Activated naive CD8-positive, alpha-beta T cell treated with anti-CD3 and anti-CD28 coated beads, Interleukin-2, amount 50 U/mL, for 24 hours (primary cell): ENCODE data around the gene FAT4.

Experiments
- ATAC-seq: fragments of 150-1000 bp; cut with Tn5 transposase; one replicate; pipeline ENCODE4 v1.10.0; 2021
- DNase-seq: peaks from one replicate; pipeline ENCODE4 v3.0.0; 2021
- H3K27ac Mint-ChIP-seq: one replicate; pipeline ENCODE4 v1.8.0; 2021; ENCODE audit warnings: mild to moderate bottlenecking, mixed read lengths
- H3K27me3 Mint-ChIP-seq: one replicate; pipeline ENCODE4 v1.8.0; 2021; ENCODE audit warnings: mixed read lengths
- H3K36me3 Mint-ChIP-seq: one replicate; pipeline ENCODE4 v1.8.0; 2021; ENCODE audit warnings: low read depth, mixed read lengths
- H3K4me1 Mint-ChIP-seq: one replicate; pipeline ENCODE4 v1.8.0; 2021; ENCODE audit warnings: mixed read lengths
- H3K4me3 Mint-ChIP-seq: one replicate; pipeline ENCODE4 v1.8.0; 2021; ENCODE audit warnings: mild to moderate bottlenecking, moderate library complexity, mixed read lengths
- H3K9me3 Mint-ChIP-seq: one replicate; pipeline ENCODE4 v1.8.0; 2021; ENCODE audit warnings: mixed read lengths

The FAT4 gene

DNA sequence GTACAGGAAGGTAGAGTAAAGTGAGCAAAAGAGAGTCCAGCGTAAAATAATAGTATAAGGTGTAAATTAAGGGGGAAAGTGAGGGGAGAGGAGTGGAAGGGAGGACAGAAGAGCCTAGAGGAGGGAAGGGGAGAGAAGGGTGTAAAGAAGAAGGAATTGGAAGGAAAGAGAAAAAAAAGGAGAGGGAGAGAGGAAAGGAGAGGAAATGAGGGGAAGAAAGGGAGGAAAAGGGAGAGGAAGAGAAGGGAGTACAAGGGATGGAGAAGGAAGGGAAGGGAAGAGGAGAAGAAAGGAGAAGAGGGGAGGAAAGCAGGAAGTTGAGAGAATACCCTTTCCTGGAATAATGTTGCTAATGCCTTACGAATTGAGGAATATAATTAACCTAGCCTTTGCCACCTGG, 3.3 kb upstream of the FAT4 start:
- H3K36me3 Mint-ChIP-seq, result no peaks in the 10 kb centered on the region
- DNase-seq (no peak), ATAC-seq (no peak)
- peaks cover 22% of the 10 kb centered on the region for H3K4me1 Mint-ChIP-seq
- H3K9me3 Mint-ChIP-seq, result no peaks in the 10 kb centered on the region
- no peak overlapping the region for H3K27ac Mint-ChIP-seq
- no peak overlapping the region for H3K4me3 Mint-ChIP-seq
- peaks cover 49% of the 10 kb centered on the region for H3K27me3 Mint-ChIP-seq

DNA sequence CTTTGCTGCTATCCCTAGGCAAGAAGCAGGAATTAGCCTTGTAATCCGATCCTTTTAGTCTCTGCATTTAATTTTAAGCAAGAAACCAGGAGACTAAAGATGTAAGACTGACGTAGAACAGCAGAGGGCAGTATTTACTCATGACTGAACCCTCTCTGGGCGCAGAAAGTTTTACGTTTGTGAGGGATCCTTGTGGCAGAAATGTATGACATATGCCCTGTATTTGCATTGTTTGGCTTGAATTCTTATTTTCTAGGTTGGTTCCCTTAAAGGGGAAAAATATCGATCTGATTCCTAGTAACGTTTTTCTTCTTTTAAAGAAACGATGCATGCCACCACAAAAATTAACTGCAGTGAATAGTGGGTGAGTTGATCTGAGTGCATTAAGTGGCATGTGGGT, 1.3 kb upstream of the FAT4 start:
- peaks cover 67% of the 10 kb centered on the region for H3K27me3 Mint-ChIP-seq
- H3K36me3 Mint-ChIP-seq, result no peaks in the 10 kb centered on the region
- peak; percentile 11 for DNase-seq
- ATAC-seq, result peak; percentile 24
- H3K4me1 Mint-ChIP-seq, result peaks cover 35% of the 10 kb centered on the region
- H3K9me3 Mint-ChIP-seq, result no peaks in the 10 kb centered on the region
- no peak overlapping the region for H3K27ac Mint-ChIP-seq
- H3K4me3 Mint-ChIP-seq, result peak overlapping the region; percentile 29

DNA sequence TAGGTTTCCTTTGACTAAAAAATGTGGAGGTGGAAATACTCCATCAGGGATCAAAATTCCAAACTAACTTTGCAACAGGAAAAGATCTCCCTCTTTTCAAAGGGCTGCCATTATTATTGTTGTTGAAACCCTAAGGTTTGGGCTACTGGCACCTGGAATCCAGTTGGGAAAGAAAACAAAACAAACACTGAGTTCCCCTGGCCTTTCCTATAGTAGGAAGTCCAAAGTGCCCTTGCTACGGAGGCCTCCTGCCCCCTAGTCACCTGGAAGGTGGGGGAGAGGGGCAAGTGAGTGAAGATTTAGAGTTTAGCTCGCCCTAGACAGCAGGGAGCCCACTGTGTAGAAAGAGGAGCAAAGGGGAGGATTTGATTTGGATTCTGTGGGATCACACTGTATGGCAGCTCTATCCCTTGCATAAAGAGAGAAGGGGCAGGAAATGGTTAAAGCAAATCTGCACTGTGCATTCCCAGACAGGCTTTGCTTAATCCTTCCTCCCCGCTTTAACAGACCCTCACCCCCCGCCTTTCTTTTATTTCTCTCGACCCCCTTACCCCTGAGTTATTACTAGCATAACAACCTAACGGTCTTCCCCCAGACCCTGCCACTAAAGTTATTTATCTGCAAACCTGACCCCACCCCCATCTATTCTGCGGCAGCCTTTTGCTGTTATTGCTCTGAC, 627 bp upstream of the FAT4 start:
- no peak for ATAC-seq
- Mint-ChIP-seq H3K4me3 (peak overlapping the region; percentile 80), H3K4me1 (peaks cover 35% of the 10 kb centered on the region), H3K36me3 (no peaks in the 10 kb centered on the region), H3K9me3 (no peaks in the 10 kb centered on the region), H3K27me3 (peaks cover 73% of the 10 kb centered on the region), H3K27ac (no peak overlapping the region)
- DNase-seq, result no peak

DNA sequence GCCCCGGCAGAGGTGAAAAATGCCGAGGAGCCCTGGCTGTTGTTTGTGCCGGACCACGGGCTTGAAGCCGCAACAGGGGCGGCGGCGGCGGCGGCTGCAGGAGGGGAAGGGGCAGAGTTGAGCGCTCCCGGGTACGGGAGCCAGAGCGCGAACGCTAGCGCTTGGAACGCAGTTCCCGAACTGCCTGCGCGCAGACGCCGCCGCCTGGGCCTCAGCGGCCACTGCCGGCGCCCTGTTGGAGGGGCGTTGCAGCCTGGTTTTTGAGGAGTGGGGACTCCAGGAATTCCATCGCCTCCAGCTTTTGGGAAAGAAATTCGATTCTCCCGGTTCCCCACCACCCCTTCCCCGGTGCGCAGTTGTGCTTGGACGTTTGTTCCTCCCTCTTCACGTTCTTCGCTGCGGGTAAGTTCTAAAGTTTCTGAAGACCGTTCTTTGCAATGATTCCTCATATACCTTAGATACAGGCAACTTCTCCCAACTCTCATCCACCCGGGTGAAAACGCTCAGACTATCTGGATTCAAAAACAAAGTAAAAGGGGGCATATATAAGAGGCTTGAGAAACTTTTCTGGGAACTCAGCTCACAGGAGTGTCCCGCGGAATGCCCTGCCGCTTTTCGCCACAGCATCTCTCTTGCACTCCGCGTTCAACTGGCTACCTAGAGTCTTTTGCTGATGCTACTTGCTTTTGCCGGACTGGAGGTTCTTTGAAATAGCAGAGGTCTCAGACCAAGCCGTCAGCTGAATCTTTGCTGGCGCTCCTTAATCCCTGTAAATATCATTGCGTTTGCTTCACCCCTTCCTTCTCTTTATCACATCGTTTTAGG, 1.0 kb downstream of the FAT4 start:
- H3K4me1 Mint-ChIP-seq, result peaks cover 35% of the 10 kb centered on the region
- H3K36me3 Mint-ChIP-seq, result no peaks in the 10 kb centered on the region
- H3K9me3 Mint-ChIP-seq, result no peaks in the 10 kb centered on the region
- H3K27me3 Mint-ChIP-seq, result peaks cover 69% of the 10 kb centered on the region
- ATAC-seq, result no peak
- DNase-seq, result peak; percentile 12
- peak overlapping the region; percentile 80 for H3K4me3 Mint-ChIP-seq
- H3K27ac Mint-ChIP-seq, result no peak overlapping the region

DNA sequence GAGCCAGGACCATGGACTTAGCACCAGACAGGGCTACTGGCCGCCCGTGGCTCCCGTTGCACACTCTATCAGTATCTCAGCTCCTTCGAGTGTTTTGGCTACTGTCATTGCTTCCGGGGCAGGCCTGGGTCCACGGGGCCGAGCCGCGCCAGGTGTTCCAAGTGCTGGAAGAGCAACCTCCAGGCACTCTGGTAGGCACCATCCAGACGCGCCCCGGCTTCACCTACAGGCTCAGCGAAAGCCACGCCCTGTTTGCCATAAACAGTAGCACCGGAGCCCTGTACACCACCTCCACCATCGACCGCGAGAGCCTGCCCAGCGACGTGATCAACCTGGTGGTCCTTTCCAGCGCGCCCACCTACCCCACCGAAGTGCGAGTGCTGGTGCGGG, 1.6 kb downstream of the FAT4 start:
- Mint-ChIP-seq H3K27ac (no peak overlapping the region), H3K27me3 (peaks cover 66% of the 10 kb centered on the region), H3K4me1 (peaks cover 35% of the 10 kb centered on the region), H3K4me3 (peak overlapping the region; percentile 80), H3K36me3 (no peaks in the 10 kb centered on the region), H3K9me3 (no peaks in the 10 kb centered on the region)
- DNase-seq (peak; percentile 2), ATAC-seq (no peak)

DNA sequence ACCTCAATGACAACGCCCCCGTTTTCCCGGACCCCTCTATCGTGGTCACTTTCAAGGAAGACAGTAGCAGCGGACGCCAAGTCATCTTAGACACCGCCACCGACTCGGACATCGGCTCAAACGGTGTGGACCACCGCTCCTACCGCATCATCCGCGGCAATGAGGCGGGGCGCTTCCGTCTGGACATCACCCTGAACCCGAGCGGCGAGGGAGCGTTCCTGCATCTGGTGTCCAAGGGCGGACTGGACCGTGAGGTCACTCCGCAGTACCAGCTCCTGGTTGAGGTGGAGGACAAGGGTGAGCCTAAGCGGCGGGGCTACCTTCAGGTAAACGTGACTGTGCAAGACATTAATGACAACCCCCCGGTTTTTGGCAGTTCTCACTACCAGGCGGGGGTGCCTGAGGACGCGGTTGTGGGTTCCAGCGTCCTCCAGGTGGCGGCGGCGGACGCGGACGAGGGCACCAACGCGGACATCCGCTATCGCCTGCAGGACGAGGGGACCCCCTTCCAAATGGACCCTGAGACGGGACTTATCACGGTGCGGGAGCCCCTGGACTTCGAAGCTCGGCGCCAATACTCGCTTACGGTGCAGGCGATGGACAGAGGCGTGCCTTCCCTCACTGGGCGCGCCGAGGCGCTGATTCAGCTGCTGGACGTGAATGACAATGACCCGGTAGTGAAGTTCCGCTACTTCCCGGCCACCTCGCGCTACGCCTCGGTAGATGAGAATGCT, 2.2 kb downstream of the FAT4 start:
- Mint-ChIP-seq H3K36me3 (no peaks in the 10 kb centered on the region), H3K4me3 (peak overlapping the region; percentile 49), H3K9me3 (no peaks in the 10 kb centered on the region), H3K4me1 (peaks cover 35% of the 10 kb centered on the region), H3K27ac (no peak overlapping the region), H3K27me3 (peaks cover 64% of the 10 kb centered on the region)
- no peak for ATAC-seq
- peak; percentile 2 for DNase-seq

DNA sequence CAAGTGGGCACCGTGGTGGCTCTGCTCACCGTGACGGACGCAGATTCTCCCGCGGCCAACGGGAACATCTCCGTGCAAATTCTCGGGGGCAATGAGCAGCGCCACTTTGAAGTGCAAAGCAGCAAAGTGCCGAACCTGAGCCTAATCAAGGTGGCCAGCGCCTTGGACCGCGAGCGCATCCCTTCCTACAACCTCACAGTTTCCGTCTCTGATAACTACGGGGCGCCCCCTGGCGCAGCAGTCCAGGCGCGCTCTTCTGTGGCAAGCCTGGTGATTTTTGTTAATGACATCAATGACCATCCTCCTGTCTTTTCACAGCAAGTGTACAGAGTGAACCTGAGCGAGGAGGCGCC, 2.7 kb downstream of the FAT4 start:
- Mint-ChIP-seq H3K4me1 (peaks cover 35% of the 10 kb centered on the region), H3K27me3 (peaks cover 62% of the 10 kb centered on the region), H3K27ac (no peak overlapping the region), H3K4me3 (peak overlapping the region; percentile 49), H3K36me3 (no peaks in the 10 kb centered on the region), H3K9me3 (no peaks in the 10 kb centered on the region)
- DNase-seq (peak; percentile 3), ATAC-seq (no peak)

DNA sequence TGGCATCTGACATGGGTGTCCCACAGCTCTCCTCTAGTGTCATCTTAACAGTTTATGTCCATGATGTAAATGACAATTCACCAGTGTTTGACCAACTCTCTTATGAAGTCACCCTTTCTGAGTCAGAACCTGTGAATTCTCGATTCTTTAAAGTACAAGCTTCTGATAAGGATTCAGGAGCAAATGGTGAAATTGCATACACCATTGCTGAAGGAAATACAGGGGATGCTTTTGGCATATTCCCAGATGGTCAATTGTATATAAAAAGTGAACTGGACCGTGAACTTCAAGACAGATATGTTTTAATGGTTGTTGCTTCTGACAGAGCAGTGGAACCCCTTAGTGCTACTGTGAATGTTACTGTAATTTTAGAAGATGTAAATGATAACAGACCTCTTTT, 4.6 kb downstream of the FAT4 start:
- no peak for DNase-seq
- no peak for ATAC-seq
- Mint-ChIP-seq H3K4me1 (peaks cover 32% of the 10 kb centered on the region), H3K36me3 (no peaks in the 10 kb centered on the region), H3K27me3 (peaks cover 49% of the 10 kb centered on the region), H3K4me3 (no peak overlapping the region), H3K27ac (no peak overlapping the region), H3K9me3 (no peaks in the 10 kb centered on the region)

DNA sequence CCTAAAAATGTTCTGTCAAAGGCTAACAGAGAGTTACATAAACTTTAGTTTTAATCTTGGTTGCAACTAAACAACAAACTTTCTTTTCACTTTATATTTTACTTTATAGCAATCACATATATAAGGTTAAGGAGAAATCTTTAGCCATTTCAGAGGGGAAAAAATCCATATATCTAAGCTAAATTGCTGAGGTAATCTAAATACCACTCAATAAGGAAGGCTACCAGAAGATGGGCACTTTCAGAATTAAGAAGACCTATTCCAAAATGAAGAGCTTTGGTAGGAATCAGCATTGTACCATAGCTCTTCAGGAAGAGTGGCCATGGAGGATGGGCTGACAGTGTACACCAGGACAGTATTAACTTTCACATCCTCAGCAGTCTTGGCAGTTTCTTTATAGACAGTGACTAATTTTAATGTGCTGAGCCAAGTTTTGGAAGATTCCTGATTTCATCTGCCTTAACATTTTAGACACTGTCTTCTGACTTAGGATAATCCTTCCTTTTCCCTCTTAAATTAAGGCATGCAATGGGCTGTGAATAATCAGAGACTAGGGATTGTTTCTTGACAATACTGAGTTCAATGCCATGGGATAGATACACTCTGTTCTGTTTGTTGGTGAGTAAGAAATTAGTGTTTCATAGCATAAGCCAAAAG, 7.1 kb downstream of the FAT4 start:
- Mint-ChIP-seq H3K9me3 (no peaks in the 10 kb centered on the region), H3K27ac (no peak overlapping the region), H3K36me3 (no peaks in the 10 kb centered on the region), H3K27me3 (peaks cover 26% of the 10 kb centered on the region), H3K4me1 (peaks cover 9% of the 10 kb centered on the region), H3K4me3 (no peak overlapping the region)
- ATAC-seq, result no peak
- no peak for DNase-seq

DNA sequence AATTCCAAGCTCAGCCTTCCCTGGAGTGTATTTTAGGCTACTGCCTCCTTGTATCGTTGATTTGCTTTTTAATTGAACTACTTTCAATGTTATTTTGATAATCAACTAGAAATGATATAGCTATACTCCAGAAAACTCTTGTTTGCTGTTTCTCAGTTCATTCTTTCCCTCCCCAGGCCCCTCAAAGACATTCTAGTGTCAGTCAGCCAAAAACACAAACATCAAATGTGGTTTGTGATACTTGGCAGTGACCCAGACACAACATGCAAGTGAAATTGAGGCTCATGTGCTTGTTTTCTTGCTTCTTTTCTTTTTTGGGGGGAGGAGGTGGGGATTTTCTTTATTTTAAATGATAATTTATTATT, 7.6 kb downstream of the FAT4 start:
- Mint-ChIP-seq H3K36me3 (no peaks in the 10 kb centered on the region), H3K27ac (no peak overlapping the region), H3K27me3 (peaks cover 21% of the 10 kb centered on the region), H3K9me3 (no peaks in the 10 kb centered on the region), H3K4me3 (no peak overlapping the region), H3K4me1 (peaks cover 4% of the 10 kb centered on the region)
- DNase-seq, result no peak
- no peak for ATAC-seq

DNA sequence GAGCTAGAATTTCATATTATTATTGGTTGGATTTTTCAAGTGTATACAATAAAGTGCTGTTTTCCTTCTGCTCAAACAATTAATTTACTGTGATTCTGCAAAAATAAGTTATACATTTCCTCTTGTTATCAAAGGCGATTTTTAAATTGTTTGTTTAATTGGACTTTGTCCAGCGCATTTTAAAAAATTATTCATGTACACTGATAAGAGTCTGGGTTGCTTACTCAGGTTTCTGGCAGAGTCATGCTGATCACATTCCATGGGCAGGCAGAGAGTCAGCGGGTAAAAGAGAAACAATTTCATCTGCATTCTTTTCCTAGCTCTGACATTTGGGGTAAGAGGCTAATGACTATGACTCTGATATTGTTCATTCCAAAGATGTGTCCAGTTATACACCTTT, 8.9 kb downstream of the FAT4 start:
- DNase-seq, result no peak
- no peak for ATAC-seq
- no peak overlapping the region for H3K27ac Mint-ChIP-seq
- H3K9me3 Mint-ChIP-seq, result no peaks in the 10 kb centered on the region
- H3K27me3 Mint-ChIP-seq, result peaks cover 8% of the 10 kb centered on the region
- H3K4me3 Mint-ChIP-seq, result no peak overlapping the region
- H3K4me1 Mint-ChIP-seq, result no peaks in the 10 kb centered on the region
- H3K36me3 Mint-ChIP-seq, result no peaks in the 10 kb centered on the region

DNA sequence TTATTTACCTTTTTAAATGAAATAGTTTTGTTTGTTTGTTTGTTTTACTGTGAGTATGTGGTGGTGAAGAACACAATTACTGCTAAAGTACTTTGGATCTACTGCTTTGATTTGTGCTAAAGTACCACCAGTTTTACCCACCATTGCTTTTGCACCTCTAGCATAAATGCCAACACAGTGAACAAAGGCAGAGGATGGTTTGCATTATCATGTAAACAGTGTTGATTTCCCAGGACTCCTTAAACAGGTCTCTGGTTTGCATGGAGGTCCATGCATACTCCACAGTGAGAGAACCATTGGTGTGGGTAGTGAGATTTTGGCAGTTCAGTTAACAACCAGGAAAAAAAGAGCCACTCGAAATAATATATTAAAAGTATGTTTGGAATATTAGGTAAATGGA, 11.0 kb downstream of the FAT4 start:
- Mint-ChIP-seq H3K27me3 (no peaks in the 10 kb centered on the region), H3K36me3 (no peaks in the 10 kb centered on the region), H3K4me3 (no peak overlapping the region), H3K4me1 (no peaks in the 10 kb centered on the region), H3K9me3 (no peaks in the 10 kb centered on the region), H3K27ac (no peak overlapping the region)
- ATAC-seq, result no peak
- no peak for DNase-seq

DNA sequence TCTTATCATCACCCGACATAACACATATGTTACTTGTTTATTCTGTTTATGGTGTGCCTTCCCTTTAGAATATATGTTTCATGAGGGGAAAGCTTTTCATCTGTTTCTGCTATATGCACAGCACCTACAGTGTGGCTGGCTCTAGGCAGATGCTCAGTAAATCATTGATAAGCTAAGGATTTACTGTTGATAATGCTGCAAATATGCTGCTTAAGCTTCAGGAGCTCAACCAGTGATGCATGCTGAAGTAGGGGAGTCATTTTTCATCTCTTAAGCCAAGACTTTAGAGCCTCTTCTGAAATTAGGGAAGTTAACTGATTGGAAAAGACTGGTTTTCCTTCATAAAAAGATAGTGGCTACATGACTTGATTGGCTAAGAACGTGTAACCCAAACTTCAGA, 16.4 kb downstream of the FAT4 start:
- Mint-ChIP-seq H3K27me3 (no peaks in the 10 kb centered on the region), H3K36me3 (no peaks in the 10 kb centered on the region), H3K4me1 (no peaks in the 10 kb centered on the region), H3K9me3 (no peaks in the 10 kb centered on the region), H3K27ac (no peak overlapping the region), H3K4me3 (no peak overlapping the region)
- ATAC-seq (no peak), DNase-seq (no peak)

DNA sequence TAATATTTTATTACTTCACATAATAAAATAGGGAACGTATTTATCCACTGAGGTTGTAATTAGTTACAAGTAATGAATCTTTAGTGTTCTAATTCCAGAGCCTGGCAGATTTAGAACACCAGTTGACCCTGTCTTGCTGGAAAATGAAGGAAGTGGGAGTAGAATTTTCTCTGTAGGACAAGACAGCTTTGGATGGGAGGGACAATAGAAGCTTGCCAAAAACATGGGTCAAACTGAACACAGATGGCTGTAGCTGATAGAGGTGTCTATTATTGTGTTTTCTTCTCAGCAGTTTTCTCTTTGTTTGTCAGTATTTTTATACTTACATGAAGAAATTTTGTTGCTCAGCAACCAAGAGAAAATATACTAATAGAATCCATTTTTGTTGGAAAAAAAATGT, 20.2 kb downstream of the FAT4 start:
- H3K4me1 Mint-ChIP-seq, result no peaks in the 10 kb centered on the region
- H3K27me3 Mint-ChIP-seq, result no peaks in the 10 kb centered on the region
- DNase-seq, result no peak
- no peaks in the 10 kb centered on the region for H3K9me3 Mint-ChIP-seq
- H3K4me3 Mint-ChIP-seq, result no peak overlapping the region
- no peaks in the 10 kb centered on the region for H3K36me3 Mint-ChIP-seq
- ATAC-seq, result no peak
- H3K27ac Mint-ChIP-seq, result no peak overlapping the region

DNA sequence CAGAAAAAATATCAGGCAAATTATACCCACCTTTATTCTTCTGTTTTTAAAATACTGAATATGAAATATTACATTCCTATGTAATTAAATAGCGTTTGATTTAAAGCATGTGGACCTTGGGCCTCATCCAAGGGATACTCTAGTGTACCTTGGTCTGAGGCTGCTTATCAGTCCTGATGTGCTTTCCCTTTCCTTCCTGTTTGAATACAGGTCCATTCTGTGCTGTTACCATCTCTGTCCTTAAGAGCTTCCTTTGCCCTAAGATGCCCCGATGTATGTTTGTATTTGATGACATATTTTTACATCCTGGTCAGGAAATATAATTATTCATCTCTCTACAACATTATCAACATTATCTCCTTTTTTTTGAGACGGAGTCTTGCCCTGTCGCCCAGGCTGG, 24.1 kb downstream of the FAT4 start:
- no peak overlapping the region for H3K4me3 Mint-ChIP-seq
- no peak overlapping the region for H3K27ac Mint-ChIP-seq
- no peak for DNase-seq
- H3K36me3 Mint-ChIP-seq, result no peaks in the 10 kb centered on the region
- H3K9me3 Mint-ChIP-seq, result no peaks in the 10 kb centered on the region
- ATAC-seq, result no peak
- H3K4me1 Mint-ChIP-seq, result no peaks in the 10 kb centered on the region
- H3K27me3 Mint-ChIP-seq, result no peaks in the 10 kb centered on the region
